Hepatocyte (in vitro differentiated cells): ENCODE results near the gene PAK1IP1. TPM values are rescaled to one million over a fixed set of nuclear protein-coding genes. Genes with fewer than 3 reads are reported as not detected.
A peak's percentile ranks its signal among the peaks of the same experiment; 100 is the strongest.

Source experiments
- DNase-seq: peaks from one replicate; pipeline ENCODE4 v3.0.0-alpha.2; 2016; ENCODE audit warnings: low spot score
- H2AFZ ChIP-seq: fragments of 200-600 bp; sonication (generic); 2 replicates; pipeline ENCODE4 v1.6.0; 2016; ENCODE audit warnings: antibody characterized with exemption, mild to moderate bottlenecking
- H3K27ac ChIP-seq: fragments of 200-600 bp; sonication (generic); 2 replicates; pipeline ENCODE4 v1.5.1; 2016; ENCODE audit warnings: mild to moderate bottlenecking
- H3K27me3 ChIP-seq: fragments of 200-600 bp; sonication (generic); 2 replicates; pipeline ENCODE4 v1.6.1; 2016
- H3K36me3 ChIP-seq: fragments of 200-600 bp; sonication (generic); replicated peaks from 2 replicates; pipeline ENCODE4 v1.5.1; 2016; ENCODE audit warnings: low read depth; ENCODE audit not compliant: insufficient read depth
- H3K4me1 ChIP-seq: fragments of 200-600 bp; sonication (generic); 2 replicates; pipeline ENCODE4 v1.5.1; 2016; ENCODE audit warnings: mild to moderate bottlenecking, moderate library complexity; ENCODE audit not compliant: insufficient read depth
- H3K4me2 ChIP-seq: fragments of 200-600 bp; sonication (generic); 2 replicates; pipeline ENCODE4 v1.6.0; 2016
- H3K4me3 ChIP-seq: fragments of 200-600 bp; sonication (generic); 2 replicates; pipeline ENCODE4 v1.5.1; 2016; ENCODE audit warnings: mild to moderate bottlenecking
- H3K79me2 ChIP-seq: fragments of 200-600 bp; sonication (generic); 2 replicates; pipeline ENCODE4 v1.6.0; 2017; ENCODE audit warnings: mild to moderate bottlenecking
- H3K9me2 ChIP-seq: fragments of 200-600 bp; sonication (generic); replicated peaks from 2 replicates; pipeline ENCODE4 v1.6.0; 2017; ENCODE audit warnings: mild to moderate bottlenecking; ENCODE audit not compliant: insufficient read depth
- H3K9me3 ChIP-seq: fragments of 200-600 bp; sonication (generic); 2 replicates; pipeline ENCODE4 v1.5.1; 2016; ENCODE audit warnings: low read depth, mild to moderate bottlenecking
- H4K20me1 ChIP-seq: fragments of 200-600 bp; sonication (generic); 2 replicates; pipeline ENCODE4 v1.6.0; 2016; ENCODE audit warnings: mild to moderate bottlenecking; ENCODE audit not compliant: insufficient read depth, poor library complexity, severe bottlenecking
- CTCF ChIP-seq: fragments of 200-600 bp; sonication (generic); IDR thresholded peaks from 2 replicates; pipeline ENCODE4 v1.5.1; 2016; ENCODE audit warnings: antibody characterized with exemption, mild to moderate bottlenecking; ENCODE audit not compliant: poor library complexity
- EZH2 ChIP-seq: fragments of 200-600 bp; sonication (generic); IDR thresholded peaks from 2 replicates; pipeline ENCODE4 v1.6.1; 2016; ENCODE audit warnings: antibody characterized with exemption, mild to moderate bottlenecking, borderline replicate concordance
- EZH2phosphoT487 ChIP-seq: fragments of 200-600 bp; sonication (generic); IDR thresholded peaks from one replicate; pipeline ENCODE4 v1.6.1; 2018; ENCODE audit warnings: antibody characterized with exemption, mild to moderate bottlenecking, low read depth, moderate library complexity; ENCODE audit not compliant: unreplicated experiment, severe bottlenecking
- WGBS: methylation state at CpG from one replicate; pipeline ENCODE4 v1.1.6; 2016; ENCODE audit warnings: low lambda C conversion rate; ENCODE audit errors: missing lambda C conversion rate; 5-methylcytosine and 5-hydroxymethylcytosine counted together
- polyA plus RNA-seq: library from polyadenylated mRNA; unstranded; fragments of >200 nt; fragmentation: Nextera tagmentation; extraction: Ambion mirVana; gene quantifications from 2 replicates; pipeline ENCODE4 v1.2.1, GENCODE V29; 2016
- total RNA-seq: library from RNA; depleted of rRNA; stranded (reverse); fragments of >200 nt; gene quantifications from 2 replicates; pipeline ENCODE4 v1.2.3, GENCODE V29; 2014

The PAK1IP1 gene
- total and polyA plus RNA-seq, 2 experiments from 2014 or later = 14.0 to 15.7 TPM

GRCh38 chr6:10685092-10685915 lies 9.5 kb upstream of the PAK1IP1 start:
- 98% methylated on average over 3 of the region's 3 CpGs for WGBS

GRCh38 chr6:10686901-10687300 lies 7.9 kb upstream of the PAK1IP1 start:
- DNase-seq = no peak
- Histone ChIP-seq H3K27me3 (no peaks in the 10 kb centered on the region), H4K20me1 (no peaks in the 10 kb centered on the region), H3K27ac (no peak overlapping the region), H3K9me3 (no peaks in the 10 kb centered on the region), H3K9me2 (no peaks in the 10 kb centered on the region), H3K79me2 (peaks cover 4% of the 10 kb centered on the region), H3K4me2 (peak overlapping the region; percentile 63), H3K4me3 (no peak overlapping the region), H2AFZ (no peak overlapping the region), H3K36me3 (no peaks in the 10 kb centered on the region), H3K4me1 (peaks cover 30% of the 10 kb centered on the region)
- WGBS = 87% methylated on average over 8 of the region's 8 CpGs
- TF ChIP-seq CTCF (no peak), EZH2 (no peak), EZH2phosphoT487 (no peak)

More at GRCh38 chr6:10685092-10685915, 9.5 kb upstream of the PAK1IP1 start:
- no peak for DNase-seq
- Histone ChIP-seq H3K4me1 (peaks cover 18% of the 10 kb centered on the region), H3K79me2 (no peaks in the 10 kb centered on the region), H3K9me3 (no peaks in the 10 kb centered on the region), H2AFZ (no peak overlapping the region), H3K4me3 (no peak overlapping the region), H3K27me3 (no peaks in the 10 kb centered on the region), H3K4me2 (no peak overlapping the region), H4K20me1 (no peaks in the 10 kb centered on the region), H3K36me3 (no peaks in the 10 kb centered on the region), H3K27ac (no peak overlapping the region), H3K9me2 (no peaks in the 10 kb centered on the region)
- TF ChIP-seq CTCF (no peak), EZH2phosphoT487 (no peak), EZH2 (no peak)

- Histone ChIP-seq H3K9me3 (no peaks in the 10 kb centered on the region), H3K4me3 (no peak overlapping the region), H3K27ac (no peak overlapping the region), H3K36me3 (no peaks in the 10 kb centered on the region), H3K9me2 (no peaks in the 10 kb centered on the region), H2AFZ (no peak overlapping the region), H3K4me1 (peaks cover 30% of the 10 kb centered on the region), H3K27me3 (no peaks in the 10 kb centered on the region), H3K79me2 (peaks cover 11% of the 10 kb centered on the region), H4K20me1 (no peaks in the 10 kb centered on the region), H3K4me2 (peak overlapping the region; percentile 63)
- TF ChIP-seq EZH2 (no peak), EZH2phosphoT487 (no peak), CTCF (no peak)
- DNase-seq = no peak
- 36% methylated on average over 6 of the region's 6 CpGs for WGBS
Measured at GRCh38 chr6:10687582-10687981, 7.2 kb upstream of the PAK1IP1 start.
